Measurements from ENCODE around the gene ADARB2.
"Not testable (repeated sequence)": the region's sequence is repeated elsewhere in the genome, so short reads cannot be mapped to it uniquely, and the experiment has no call there.

DNA sequence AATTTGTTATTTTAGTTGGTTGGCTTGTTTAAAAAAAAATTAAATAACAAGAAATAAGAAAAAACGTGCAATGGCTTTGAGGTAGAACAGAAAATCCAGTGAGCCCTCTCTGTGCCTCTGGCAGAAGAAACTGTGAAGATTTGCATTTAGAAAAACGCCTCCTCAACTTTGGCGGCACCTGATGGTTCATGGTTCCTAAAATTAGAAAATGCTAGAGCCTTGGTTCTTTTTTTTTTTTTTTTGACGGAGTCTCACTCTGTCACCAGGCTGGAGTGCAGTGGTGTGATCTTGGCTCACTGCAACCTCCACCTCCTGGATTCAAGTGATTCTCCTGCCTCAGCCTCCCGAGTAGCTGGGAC lies 576.0 kb downstream of the ADARB2 start:
- not testable (repeated sequence) for TF ChIP-seq EP300 (IDR thresholded peaks at IDR 0.05; ENCODE audit: borderline replicate concordance in 1 of 2, low read depth in 1 of 2, low read length in 1 of 2); TCF12 (IDR thresholded peaks at IDR 0.05); SMC3 (IDR thresholded peaks at IDR 0.05; ENCODE audit: low read depth, low read length); JUND (IDR thresholded peaks at IDR 0.05); TAF1 (IDR thresholded peaks at IDR 0.05; ENCODE audit: borderline replicate concordance, low read depth, low read length)
- TF ChIP-seq, protein P1, sequence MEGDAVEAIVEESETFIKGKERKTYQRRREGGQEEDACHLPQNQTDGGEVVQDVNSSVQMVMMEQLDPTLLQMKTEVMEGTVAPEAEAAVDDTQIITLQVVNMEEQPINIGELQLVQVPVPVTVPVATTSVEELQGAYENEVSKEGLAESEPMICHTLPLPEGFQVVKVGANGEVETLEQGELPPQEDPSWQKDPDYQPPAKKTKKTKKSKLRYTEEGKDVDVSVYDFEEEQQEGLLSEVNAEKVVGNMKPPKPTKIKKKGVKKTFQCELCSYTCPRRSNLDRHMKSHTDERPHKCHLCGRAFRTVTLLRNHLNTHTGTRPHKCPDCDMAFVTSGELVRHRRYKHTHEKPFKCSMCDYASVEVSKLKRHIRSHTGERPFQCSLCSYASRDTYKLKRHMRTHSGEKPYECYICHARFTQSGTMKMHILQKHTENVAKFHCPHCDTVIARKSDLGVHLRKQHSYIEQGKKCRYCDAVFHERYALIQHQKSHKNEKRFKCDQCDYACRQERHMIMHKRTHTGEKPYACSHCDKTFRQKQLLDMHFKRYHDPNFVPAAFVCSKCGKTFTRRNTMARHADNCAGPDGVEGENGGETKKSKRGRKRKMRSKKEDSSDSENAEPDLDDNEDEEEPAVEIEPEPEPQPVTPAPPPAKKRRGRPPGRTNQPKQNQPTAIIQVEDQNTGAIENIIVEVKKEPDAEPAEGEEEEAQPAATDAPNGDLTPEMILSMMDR (IDR thresholded peaks at IDR 0.05) = not testable (repeated sequence)
